Activated B cell treated with CpG ODN at 0.5 μM for 24 hours (primary cell): ENCODE data around the gene DISC1. TPM values are rescaled to one million over a fixed set of nuclear protein-coding genes. Genes with fewer than 3 reads are reported as not detected.

Experiments
- ATAC-seq: fragments of 200-7000 bp; cut with Tn5 transposase; one replicate; pipeline ENCODE4 v1.10.0; 2021; ENCODE audit warnings: low read depth, mild to moderate bottlenecking, moderate library complexity
- CTCF ChIA-PET: fragments of 350-600 bp; sonication (Branson Sonifier 250); formaldehyde crosslinking; loops from one replicate; lab custom pipeline; 2021; ENCODE audit warnings: antibody characterized with exemption; lab: Charles Lee
- POLR2A ChIA-PET: fragments of 350-600 bp; sonication (Branson Sonifier 250); formaldehyde crosslinking; loops from one replicate; lab custom pipeline; 2021; ENCODE audit warnings: antibody characterized with exemption; lab: Charles Lee
- DNase-seq: peaks from one replicate; pipeline ENCODE4 v3.0.0; 2022
- H3K27ac Mint-ChIP-seq: one replicate; pipeline ENCODE4 v1.8.0; 2020; ENCODE audit warnings: mixed read lengths
- H3K27me3 Mint-ChIP-seq: one replicate; pipeline ENCODE4 v1.8.0; 2021; ENCODE audit warnings: mixed read lengths
- H3K36me3 Mint-ChIP-seq: one replicate; pipeline ENCODE4 v1.8.0; 2021; ENCODE audit warnings: low read depth, mixed read lengths
- H3K4me1 Mint-ChIP-seq: one replicate; pipeline ENCODE4 v1.8.0; 2021; ENCODE audit warnings: mixed read lengths
- H3K4me3 Mint-ChIP-seq: one replicate; pipeline ENCODE4 v1.8.0; 2020; ENCODE audit warnings: mild to moderate bottlenecking, mixed read lengths
- H3K9me3 Mint-ChIP-seq: one replicate; pipeline ENCODE4 v1.8.0; 2020; ENCODE audit warnings: mixed read lengths
- intact Hi-C: fragments of 100-400 bp; cut with micrococcal nuclease; formaldehyde crosslinking; loops from one replicate; pipeline ENCODE4 v1.15.1; 2024
- total RNA-seq: library from RNA; stranded (reverse); gene quantifications from 2 replicates; pipeline ENCODE4 v1.2.3, GENCODE V29; 2022
- TF ChIP-seq, protein P1 (sequence below): fragments of 200-600 bp; IDR thresholded peaks from one replicate; pipeline ENCODE4 v1.8.0; 2022; ENCODE audit warnings: antibody characterized with exemption, mild to moderate bottlenecking

DISC1 gene
- total RNA-seq, 1 donor from 2014 or later, result 2.4 TPM

DNA sequence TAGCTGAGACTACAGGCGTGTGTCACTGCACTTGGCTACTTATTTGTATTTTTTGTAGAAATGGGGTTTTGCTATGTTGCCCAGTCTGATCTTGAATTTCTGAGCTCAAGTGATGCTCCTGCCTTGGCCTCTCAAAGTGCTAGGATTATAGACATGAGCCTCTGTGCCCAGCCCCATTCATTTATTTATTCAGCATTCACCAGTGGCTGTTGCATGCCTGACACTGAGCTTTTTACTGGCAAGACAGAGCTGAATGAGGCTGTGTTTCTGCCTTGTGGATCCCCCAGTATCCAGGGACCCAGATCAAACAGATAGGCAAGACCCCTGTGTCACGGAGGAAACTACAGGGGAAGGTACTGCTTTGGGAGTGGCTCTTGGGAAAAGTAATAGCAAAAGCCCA is 109.4 kb downstream of the DISC1 start:
- TF ChIP-seq, protein P1, sequence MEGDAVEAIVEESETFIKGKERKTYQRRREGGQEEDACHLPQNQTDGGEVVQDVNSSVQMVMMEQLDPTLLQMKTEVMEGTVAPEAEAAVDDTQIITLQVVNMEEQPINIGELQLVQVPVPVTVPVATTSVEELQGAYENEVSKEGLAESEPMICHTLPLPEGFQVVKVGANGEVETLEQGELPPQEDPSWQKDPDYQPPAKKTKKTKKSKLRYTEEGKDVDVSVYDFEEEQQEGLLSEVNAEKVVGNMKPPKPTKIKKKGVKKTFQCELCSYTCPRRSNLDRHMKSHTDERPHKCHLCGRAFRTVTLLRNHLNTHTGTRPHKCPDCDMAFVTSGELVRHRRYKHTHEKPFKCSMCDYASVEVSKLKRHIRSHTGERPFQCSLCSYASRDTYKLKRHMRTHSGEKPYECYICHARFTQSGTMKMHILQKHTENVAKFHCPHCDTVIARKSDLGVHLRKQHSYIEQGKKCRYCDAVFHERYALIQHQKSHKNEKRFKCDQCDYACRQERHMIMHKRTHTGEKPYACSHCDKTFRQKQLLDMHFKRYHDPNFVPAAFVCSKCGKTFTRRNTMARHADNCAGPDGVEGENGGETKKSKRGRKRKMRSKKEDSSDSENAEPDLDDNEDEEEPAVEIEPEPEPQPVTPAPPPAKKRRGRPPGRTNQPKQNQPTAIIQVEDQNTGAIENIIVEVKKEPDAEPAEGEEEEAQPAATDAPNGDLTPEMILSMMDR, result no peak
- ATAC-seq, result no peak
- no peaks in the 10 kb centered on the region for H3K27me3 Mint-ChIP-seq
- peaks cover 4% of the 10 kb centered on the region for H3K9me3 Mint-ChIP-seq
- ChIA-PET POLR2A (no interaction called here), CTCF (interaction anchor here (1.5 kb wide), 1 partner anchor 21 kb away, joined by 5 read pairs; no protein-coding TSS in a partner anchor)
- H3K4me3 Mint-ChIP-seq, result no peak overlapping the region
- no peak for DNase-seq
- peaks cover 3% of the 10 kb centered on the region for H3K36me3 Mint-ChIP-seq
- no peak overlapping the region for H3K27ac Mint-ChIP-seq
- no peaks in the 10 kb centered on the region for H3K4me1 Mint-ChIP-seq
- intact Hi-C loops, result no loop called here

DNA sequence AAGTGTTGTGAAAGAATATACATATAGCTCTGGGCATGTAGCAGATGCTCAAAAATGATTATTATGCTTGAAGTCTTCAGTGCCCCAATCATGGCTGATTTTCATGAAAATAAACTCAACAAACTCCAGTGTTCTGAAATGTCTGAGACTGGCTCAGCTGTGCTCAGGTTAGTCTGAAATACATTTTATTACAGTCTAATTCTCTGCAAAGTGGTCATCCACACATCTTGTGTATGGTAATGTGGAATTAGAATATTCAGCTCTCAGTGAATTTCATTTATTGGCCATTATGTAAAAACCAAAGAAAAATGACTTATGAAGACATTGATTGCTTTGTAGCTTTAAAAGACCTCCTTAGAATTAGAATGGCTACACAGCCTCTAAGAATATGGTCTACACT is 109.9 kb downstream of the DISC1 start:
- intact Hi-C loops, result no loop called here
- ChIA-PET CTCF (interaction anchor here (1.5 kb wide), 1 partner anchor 20 kb away, joined by 5 read pairs; no protein-coding TSS in a partner anchor), POLR2A (no interaction called here)
- no peak for DNase-seq
- H3K9me3 Mint-ChIP-seq, result peaks cover 4% of the 10 kb centered on the region
- ATAC-seq, result no peak
- TF ChIP-seq, protein P1, result no peak
- H3K36me3 Mint-ChIP-seq, result peaks cover 3% of the 10 kb centered on the region
- no peak overlapping the region for H3K27ac Mint-ChIP-seq
- H3K4me1 Mint-ChIP-seq, result no peaks in the 10 kb centered on the region
- H3K4me3 Mint-ChIP-seq, result no peak overlapping the region
- no peaks in the 10 kb centered on the region for H3K27me3 Mint-ChIP-seq

DNA sequence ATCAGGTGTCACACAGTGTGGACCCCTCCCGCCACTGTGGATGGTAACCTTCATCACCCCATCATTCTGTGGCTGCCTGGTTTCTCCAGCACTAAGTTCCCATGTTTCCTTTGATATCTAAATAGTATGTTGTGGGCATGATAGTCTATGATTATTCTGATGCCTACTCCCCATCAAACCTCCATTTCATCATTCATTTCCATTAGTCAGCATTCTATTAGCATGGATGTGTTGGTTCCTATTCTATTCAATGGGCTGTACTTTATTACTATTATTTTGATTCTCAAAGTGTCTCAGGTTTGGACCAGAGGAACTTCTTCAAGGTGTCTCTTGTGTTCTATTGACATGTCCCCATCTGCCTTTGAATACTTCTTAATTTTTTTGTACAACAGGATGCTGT is 112.0 kb downstream of the DISC1 start:
- DNase-seq (no peak), ATAC-seq (no peak)
- Mint-ChIP-seq H3K9me3 (peaks cover 2% of the 10 kb centered on the region), H3K4me1 (no peaks in the 10 kb centered on the region), H3K27me3 (no peaks in the 10 kb centered on the region), H3K27ac (no peak overlapping the region), H3K36me3 (peaks cover 3% of the 10 kb centered on the region), H3K4me3 (no peak overlapping the region)
- POLR2A ChIA-PET, result no interaction called here
- TF ChIP-seq, protein P1, result no peak
- intact Hi-C loops, result no loop called here
- CTCF ChIA-PET, result no interaction called here

DNA sequence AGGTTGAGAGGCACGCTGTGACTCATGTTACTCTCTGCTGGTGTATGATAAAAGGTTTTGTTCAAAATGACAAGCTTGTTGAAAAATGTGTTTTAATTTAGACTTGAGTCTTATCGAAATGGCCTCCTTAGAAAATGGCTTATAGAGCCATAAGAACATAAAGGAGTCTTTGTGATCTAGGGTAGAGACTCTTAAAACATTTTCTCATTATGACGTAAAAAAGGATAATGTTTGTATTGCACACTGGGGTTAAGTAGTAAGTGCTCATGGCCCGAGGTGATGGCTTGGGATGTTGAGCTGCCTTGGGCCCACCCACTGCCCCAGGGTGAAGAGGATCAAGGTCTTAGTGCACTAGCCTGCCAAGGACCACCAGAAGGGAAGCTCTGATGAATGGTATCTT is 117.4 kb downstream of the DISC1 start:
- TF ChIP-seq, protein P1, result no peak
- H3K9me3 Mint-ChIP-seq, result peaks cover 4% of the 10 kb centered on the region
- no peaks in the 10 kb centered on the region for H3K27me3 Mint-ChIP-seq
- no peak for ATAC-seq
- DNase-seq, result no peak
- ChIA-PET POLR2A (no interaction called here), CTCF (no interaction called here)
- H3K4me3 Mint-ChIP-seq, result no peak overlapping the region
- no peak overlapping the region for H3K27ac Mint-ChIP-seq
- no peaks in the 10 kb centered on the region for H3K4me1 Mint-ChIP-seq
- peaks cover 3% of the 10 kb centered on the region for H3K36me3 Mint-ChIP-seq
- intact Hi-C loops, result no loop called here

DNA sequence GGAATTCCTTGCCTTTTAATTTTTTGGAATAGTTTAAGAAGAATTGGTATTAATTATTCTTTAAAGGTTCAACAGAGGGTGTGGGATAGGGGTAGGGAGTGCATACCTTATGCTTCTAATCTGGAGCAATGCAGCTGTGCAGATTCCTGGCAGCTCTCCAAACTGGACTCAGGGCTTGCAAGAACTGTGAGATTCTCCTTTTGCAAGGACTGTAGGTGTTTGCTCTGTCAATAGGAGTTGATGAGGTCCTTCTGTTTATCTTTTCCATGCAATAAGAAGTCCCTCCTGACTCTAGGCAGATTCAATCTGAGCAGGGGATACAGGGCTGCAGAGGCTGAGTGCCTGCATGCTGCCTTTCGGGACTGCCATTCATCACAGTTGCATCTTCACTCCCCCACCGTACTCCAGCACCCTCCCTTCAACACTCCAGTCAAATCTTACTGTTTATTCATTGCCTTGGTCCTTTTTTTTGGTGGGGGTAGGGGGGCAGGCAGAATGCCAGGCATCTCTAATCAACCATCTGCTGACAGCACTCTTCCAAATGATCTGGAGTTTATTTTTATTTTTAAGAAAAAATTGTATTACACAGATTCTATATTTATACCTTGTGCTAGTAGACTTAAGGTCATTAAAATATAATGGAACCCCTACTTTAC is 122.3 kb downstream of the DISC1 start:
- CTCF ChIA-PET, result interaction anchor here (2.0 kb wide), 1 partner anchor 8 kb away, joined by 6 read pairs; no protein-coding TSS in a partner anchor
- DNase-seq (no peak), ATAC-seq (no peak)
- intact Hi-C loops, result no loop called here
- Mint-ChIP-seq H3K9me3 (peaks cover 14% of the 10 kb centered on the region), H3K27me3 (no peaks in the 10 kb centered on the region), H3K36me3 (peaks cover 24% of the 10 kb centered on the region), H3K4me1 (no peaks in the 10 kb centered on the region), H3K27ac (no peak overlapping the region), H3K4me3 (no peak overlapping the region)
- POLR2A ChIA-PET, result no interaction called here
- TF ChIP-seq, protein P1, result no peak
